HepG2 (cell line): ENCODE results near the gene KLF3. TPM values are rescaled to one million over a fixed set of nuclear protein-coding genes. Genes with fewer than 3 reads are reported as not detected.

Experiments used
- ADNP ChIP-seq: sonication (generic); formaldehyde crosslinking; IDR thresholded peaks from 2 replicates; pipeline ENCODE4 v1.4.0; 2020; ENCODE audit warnings: missing genetic modification reagents
- HBP1 ChIP-seq: IDR thresholded peaks from 2 replicates; pipeline ENCODE4 v1.6.1; 2016; ENCODE audit warnings: low read depth, control low read depth
- HMG20A ChIP-seq: IDR thresholded peaks from 2 replicates; pipeline ENCODE4 v1.6.1; 2016; ENCODE audit warnings: borderline replicate concordance
- HOXA5 ChIP-seq: sonication (generic); formaldehyde crosslinking; IDR thresholded peaks from 2 replicates; pipeline ENCODE4 v1.4.0; 2020; ENCODE audit warnings: missing genetic modification reagents
- KLF12 ChIP-seq: sonication (generic); formaldehyde crosslinking; IDR thresholded peaks from 2 replicates; pipeline ENCODE4 v1.4.0; 2020; ENCODE audit warnings: missing genetic modification reagents, borderline replicate concordance
- MYC ChIP-seq: sonication (generic); formaldehyde crosslinking; IDR thresholded peaks from 2 replicates; pipeline ENCODE4 v1.9.0; 2021; ENCODE audit warnings: missing genetic modification reagents, borderline replicate concordance
- NFKB2 ChIP-seq: sonication (generic); formaldehyde crosslinking; IDR thresholded peaks from 2 replicates; pipeline ENCODE4 v1.4.0; 2020; ENCODE audit warnings: missing genetic modification reagents, borderline replicate concordance
- PHF21A ChIP-seq: sonication (generic); formaldehyde crosslinking; IDR thresholded peaks from 2 replicates; pipeline ENCODE4 v1.5.0; 2020; ENCODE audit warnings: mild to moderate bottlenecking, missing genetic modification reagents
- PITX1 ChIP-seq: sonication (generic); formaldehyde crosslinking; IDR thresholded peaks from 2 replicates; pipeline ENCODE4 v1.5.1; 2020; ENCODE audit warnings: mild to moderate bottlenecking, missing genetic modification reagents
- POGZ ChIP-seq: sonication (generic); formaldehyde crosslinking; IDR thresholded peaks from 2 replicates; pipeline ENCODE4 v1.4.0; 2020; ENCODE audit warnings: mild to moderate bottlenecking, missing genetic modification reagents
- RCOR2 ChIP-seq: IDR thresholded peaks from 2 replicates; pipeline ENCODE4 v1.6.1; 2016; ENCODE audit warnings: missing biosample characterization, missing genetic modification reagents
- TAF1 ChIP-seq: sonication (generic); formaldehyde crosslinking; IDR thresholded peaks from 2 replicates; pipeline ENCODE4 v1.4.0; 2020; ENCODE audit warnings: missing genetic modification reagents
- TBX2 ChIP-seq: sonication (generic); formaldehyde crosslinking; IDR thresholded peaks from 2 replicates; pipeline ENCODE4 v1.5.0; 2020; ENCODE audit warnings: missing genetic modification reagents, mild to moderate bottlenecking, borderline replicate concordance
- ZFP82 ChIP-seq: sonication (generic); formaldehyde crosslinking; IDR thresholded peaks from 2 replicates; pipeline ENCODE4 v1.5.1; 2020; ENCODE audit warnings: mild to moderate bottlenecking, missing genetic modification reagents, borderline replicate concordance
- ZNF12 ChIP-seq: sonication (generic); formaldehyde crosslinking; IDR thresholded peaks from 2 replicates; pipeline ENCODE4 v1.5.0; 2020; ENCODE audit warnings: missing genetic modification reagents
- ZNF17 ChIP-seq: sonication (generic); formaldehyde crosslinking; IDR thresholded peaks from 2 replicates; pipeline ENCODE4 v1.5.0; 2020; ENCODE audit warnings: mild to moderate bottlenecking, missing genetic modification reagents
- ZNF30 ChIP-seq: sonication (generic); formaldehyde crosslinking; IDR thresholded peaks from 2 replicates; pipeline ENCODE4 v1.5.0; 2020; ENCODE audit warnings: mild to moderate bottlenecking, missing genetic modification reagents
- ZNF333 ChIP-seq: sonication (generic); formaldehyde crosslinking; IDR thresholded peaks from 2 replicates; pipeline ENCODE4 v1.4.0; 2020; ENCODE audit warnings: mild to moderate bottlenecking, missing genetic modification reagents, borderline replicate concordance
- ZNF362 ChIP-seq: sonication (generic); formaldehyde crosslinking; IDR thresholded peaks from 2 replicates; pipeline ENCODE4 v1.4.0; 2020; ENCODE audit warnings: missing genetic modification reagents, mild to moderate bottlenecking, borderline replicate concordance
- ZNF460 ChIP-seq: sonication (generic); formaldehyde crosslinking; IDR thresholded peaks from 2 replicates; pipeline ENCODE4 v1.5.1; 2020; ENCODE audit warnings: missing genetic modification reagents, mild to moderate bottlenecking, borderline replicate concordance
- ZNF737 ChIP-seq: sonication (generic); formaldehyde crosslinking; IDR thresholded peaks from 2 replicates; pipeline ENCODE4 v1.5.0; 2020; ENCODE audit warnings: missing genetic modification reagents, mild to moderate bottlenecking, borderline replicate concordance
- polyA plus RNA-seq, 8 experiments: library from polyadenylated mRNA; depleted of rRNA in 3 of 8; stranded (reverse) in 7 of 8; unstranded in 1 of 8; fragments of >200 nt; fragmentation: Illumina TruSeq in 4 of 8; extraction: Trizol in 4 of 8; gene quantifications; 2 replicates each; pipeline versions ENCODE4 v1.2.1 to v1.2.3, GENCODE V29; 2011 to 2016; ENCODE audit warnings: low read depth in 4 of 8, missing spikeins in 1 of 8, mixed read lengths in 1 of 8; ENCODE audit not compliant: insufficient read depth in 1 of 8
- total RNA-seq, 5 experiments: library from RNA; depleted of rRNA; stranded (reverse); fragments of >200 nt; fragmentation: Illumina TruSeq; extraction: Trizol; gene quantifications; 2 replicates each; pipeline ENCODE4 v1.2.3, GENCODE V29; 2016; ENCODE audit warnings: low read depth in 1 of 5
- TF ChIP-seq, protein P1 (sequence below): sonication (generic); formaldehyde crosslinking; IDR thresholded peaks from 2 replicates; pipeline ENCODE4 v1.4.0; 2020; ENCODE audit warnings: missing genetic modification reagents, borderline replicate concordance
- TF ChIP-seq, protein P2 (sequence below): sonication (generic); formaldehyde crosslinking; IDR thresholded peaks from 2 replicates; pipeline ENCODE4 v1.4.0; 2020; ENCODE audit warnings: missing genetic modification reagents

KLF3 gene
- total and polyA plus RNA-seq, 2 of the 13 experiments (the other 11 are each of a cell fraction or from before 2014, with no cell fraction given): 29.1 to 37.8 TPM

GRCh38 chr4:38730830-38731646 is 67.0 kb downstream of the KLF3 start (continued):
- TF ChIP-seq, protein P1, sequence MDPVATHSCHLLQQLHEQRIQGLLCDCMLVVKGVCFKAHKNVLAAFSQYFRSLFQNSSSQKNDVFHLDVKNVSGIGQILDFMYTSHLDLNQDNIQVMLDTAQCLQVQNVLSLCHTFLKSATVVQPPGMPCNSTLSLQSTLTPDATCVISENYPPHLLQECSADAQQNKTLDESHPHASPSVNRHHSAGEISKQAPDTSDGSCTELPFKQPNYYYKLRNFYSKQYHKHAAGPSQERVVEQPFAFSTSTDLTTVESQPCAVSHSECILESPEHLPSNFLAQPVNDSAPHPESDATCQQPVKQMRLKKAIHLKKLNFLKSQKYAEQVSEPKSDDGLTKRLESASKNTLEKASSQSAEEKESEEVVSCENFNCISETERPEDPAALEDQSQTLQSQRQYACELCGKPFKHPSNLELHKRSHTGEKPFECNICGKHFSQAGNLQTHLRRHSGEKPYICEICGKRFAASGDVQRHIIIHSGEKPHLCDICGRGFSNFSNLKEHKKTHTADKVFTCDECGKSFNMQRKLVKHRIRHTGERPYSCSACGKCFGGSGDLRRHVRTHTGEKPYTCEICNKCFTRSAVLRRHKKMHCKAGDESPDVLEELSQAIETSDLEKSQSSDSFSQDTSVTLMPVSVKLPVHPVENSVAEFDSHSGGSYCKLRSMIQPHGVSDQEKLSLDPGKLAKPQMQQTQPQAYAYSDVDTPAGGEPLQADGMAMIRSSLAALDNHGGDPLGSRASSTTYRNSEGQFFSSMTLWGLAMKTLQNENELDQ (CRISPR knock-in tag): no peak
- TF ChIP-seq ZFP82 (CRISPR knock-in tag): no peak
- TF ChIP-seq ZNF17 (CRISPR knock-in tag): no peak
- no peak for TF ChIP-seq RCOR2
- no peak for TF ChIP-seq ZNF333 (CRISPR knock-in tag)
- 0 out of 2 replicates have a peak, but pooled peaks have one; percentile 37 for TF ChIP-seq HOXA5
- TF ChIP-seq ZNF12: no peak
- TF ChIP-seq ZNF362 (CRISPR knock-in tag): no peak
- TF ChIP-seq ZNF737: no peak
- 0 out of 2 replicates have a peak, but pooled peaks have one; percentile 28 for TF ChIP-seq TBX2 (CRISPR knock-in tag)
- peak; percentile 68; the same call in 1 of the 2 replicates for TF ChIP-seq MYC
- TF ChIP-seq ZNF30 (CRISPR knock-in tag): no peak
- TF ChIP-seq TAF1 (CRISPR knock-in tag): no peak
- TF ChIP-seq PITX1 (CRISPR knock-in tag): no peak
- TF ChIP-seq HMG20A: no peak
- no peak; the same call in 1 of the 2 replicates for TF ChIP-seq PHF21A (CRISPR knock-in tag)
- no peak for TF ChIP-seq HBP1 (CRISPR knock-in tag)
- peak; percentile 41; the same call in 1 of the 2 replicates for TF ChIP-seq POGZ (CRISPR knock-in tag)
- no peak; the same call in 1 of the 2 replicates for TF ChIP-seq NFKB2
- no peak for TF ChIP-seq KLF12 (CRISPR knock-in tag)
- TF ChIP-seq, protein P2, sequence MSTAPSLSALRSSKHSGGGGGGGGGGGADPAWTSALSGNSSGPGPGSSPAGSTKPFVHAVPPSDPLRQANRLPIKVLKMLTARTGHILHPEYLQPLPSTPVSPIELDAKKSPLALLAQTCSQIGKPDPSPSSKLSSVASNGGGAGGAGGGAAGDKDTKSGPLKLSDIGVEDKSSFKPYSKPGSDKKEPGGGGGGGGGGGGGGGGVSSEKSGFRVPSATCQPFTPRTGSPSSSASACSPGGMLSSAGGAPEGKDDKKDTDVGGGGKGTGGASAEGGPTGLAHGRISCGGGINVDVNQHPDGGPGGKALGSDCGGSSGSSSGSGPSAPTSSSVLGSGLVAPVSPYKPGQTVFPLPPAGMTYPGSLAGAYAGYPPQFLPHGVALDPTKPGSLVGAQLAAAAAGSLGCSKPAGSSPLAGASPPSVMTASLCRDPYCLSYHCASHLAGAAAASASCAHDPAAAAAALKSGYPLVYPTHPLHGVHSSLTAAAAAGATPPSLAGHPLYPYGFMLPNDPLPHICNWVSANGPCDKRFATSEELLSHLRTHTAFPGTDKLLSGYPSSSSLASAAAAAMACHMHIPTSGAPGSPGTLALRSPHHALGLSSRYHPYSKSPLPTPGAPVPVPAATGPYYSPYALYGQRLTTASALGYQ (CRISPR knock-in tag): no peak
- no peak for TF ChIP-seq ZNF460 (CRISPR knock-in tag)
- TF ChIP-seq ADNP (CRISPR knock-in tag): 0 out of 2 replicates have a peak, but pooled peaks have one; percentile 43
